ENCODE data around the gene ARNT2. TPM values are rescaled to one million over a fixed set of nuclear protein-coding genes. Genes with fewer than 3 reads are reported as not detected.

The ARNT2 gene
- total and polyA plus RNA-seq, 8 donors, result 0.58 to 27.4 (median 1.6) TPM

DNA sequence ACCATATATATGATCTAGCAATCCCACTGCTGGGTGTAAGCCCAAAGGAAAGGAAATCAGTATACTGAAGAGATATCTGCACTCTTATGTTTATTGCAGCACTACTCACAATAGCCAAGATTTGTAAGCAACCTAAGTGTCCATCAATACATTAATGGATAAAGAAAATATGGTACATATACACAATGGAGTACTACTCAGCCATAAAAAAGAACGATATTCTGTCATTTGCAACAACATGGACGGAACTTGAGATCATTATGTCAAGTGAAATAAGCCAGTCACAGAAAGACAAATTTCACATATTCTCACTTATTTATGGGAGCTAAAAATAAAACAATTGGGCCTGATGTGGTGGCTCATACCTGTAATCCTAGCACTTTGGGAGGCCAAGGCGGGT, 21.9 kb upstream of the ARNT2 start:
- H3K27ac ChIP-seq, result no peak overlapping the region
- TF ChIP-seq POLR2A (IDR thresholded peaks at IDR 0.05) (no peak), EP300 (IDR thresholded peaks at IDR 0.05) (no peak), POLR2AphosphoS5 (IDR thresholded peaks at IDR 0.05) (no peak)
- TF ChIP-seq, protein P1, sequence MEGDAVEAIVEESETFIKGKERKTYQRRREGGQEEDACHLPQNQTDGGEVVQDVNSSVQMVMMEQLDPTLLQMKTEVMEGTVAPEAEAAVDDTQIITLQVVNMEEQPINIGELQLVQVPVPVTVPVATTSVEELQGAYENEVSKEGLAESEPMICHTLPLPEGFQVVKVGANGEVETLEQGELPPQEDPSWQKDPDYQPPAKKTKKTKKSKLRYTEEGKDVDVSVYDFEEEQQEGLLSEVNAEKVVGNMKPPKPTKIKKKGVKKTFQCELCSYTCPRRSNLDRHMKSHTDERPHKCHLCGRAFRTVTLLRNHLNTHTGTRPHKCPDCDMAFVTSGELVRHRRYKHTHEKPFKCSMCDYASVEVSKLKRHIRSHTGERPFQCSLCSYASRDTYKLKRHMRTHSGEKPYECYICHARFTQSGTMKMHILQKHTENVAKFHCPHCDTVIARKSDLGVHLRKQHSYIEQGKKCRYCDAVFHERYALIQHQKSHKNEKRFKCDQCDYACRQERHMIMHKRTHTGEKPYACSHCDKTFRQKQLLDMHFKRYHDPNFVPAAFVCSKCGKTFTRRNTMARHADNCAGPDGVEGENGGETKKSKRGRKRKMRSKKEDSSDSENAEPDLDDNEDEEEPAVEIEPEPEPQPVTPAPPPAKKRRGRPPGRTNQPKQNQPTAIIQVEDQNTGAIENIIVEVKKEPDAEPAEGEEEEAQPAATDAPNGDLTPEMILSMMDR (IDR thresholded peaks at IDR 0.05), result no peak
- no peaks in the 10 kb centered on the region for H3K27me3 ChIP-seq
- 95 to 99% (median 97%) methylated on average over 3 of the region's 3 CpGs for WGBS, 5 donors
- no peaks in the 10 kb centered on the region for H3K36me3 ChIP-seq
- H3K4me1 ChIP-seq, result no peaks in the 10 kb centered on the region
- intact Hi-C loops (cut with DNase I; ENCODE audit: low total_unique reads), result no loop called here
- no peak for DNase-seq
- H3K4me3 ChIP-seq, result no peak overlapping the region
- no peaks in the 10 kb centered on the region for H3K9me3 ChIP-seq

DNA sequence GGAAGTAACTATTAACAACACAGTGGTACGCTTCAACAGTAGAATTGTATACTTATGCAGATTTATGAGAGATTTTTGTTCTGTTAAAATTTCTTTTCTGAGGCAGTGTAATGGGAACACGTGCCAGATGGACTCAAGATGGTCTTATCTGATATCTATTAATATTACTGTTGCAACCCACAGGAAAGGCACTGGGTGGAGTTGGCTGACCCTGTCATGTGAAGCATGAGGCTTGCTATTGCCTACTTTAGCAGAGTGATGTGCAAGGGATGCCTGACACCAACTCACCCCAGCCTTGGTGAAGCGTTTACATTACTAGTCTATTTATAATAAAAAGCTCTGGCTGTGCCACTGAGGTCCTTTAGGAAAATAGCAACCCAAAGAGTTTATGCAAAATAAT, 19.8 kb upstream of the ARNT2 start:
- Histone ChIP-seq H3K9me3 (no peaks in the 10 kb centered on the region), H3K36me3 (no peaks in the 10 kb centered on the region), H3K4me1 (no peaks in the 10 kb centered on the region), H3K27me3 (no peaks in the 10 kb centered on the region), H3K27ac (no peak overlapping the region), H3K4me3 (no peak overlapping the region)
- 50 to 69% (median 61%) methylated on average over 3 of the region's 3 CpGs for WGBS, 5 donors
- intact Hi-C loops (cut with DNase I; ENCODE audit: low total_unique reads), result no loop called here
- TF ChIP-seq POLR2AphosphoS5 (IDR thresholded peaks at IDR 0.05), result no peak
- no peak for TF ChIP-seq EP300 (IDR thresholded peaks at IDR 0.05)
- TF ChIP-seq, protein P1 (IDR thresholded peaks at IDR 0.05), result no peak
- no peak for TF ChIP-seq POLR2A (IDR thresholded peaks at IDR 0.05)
- DNase-seq, result no peak

DNA sequence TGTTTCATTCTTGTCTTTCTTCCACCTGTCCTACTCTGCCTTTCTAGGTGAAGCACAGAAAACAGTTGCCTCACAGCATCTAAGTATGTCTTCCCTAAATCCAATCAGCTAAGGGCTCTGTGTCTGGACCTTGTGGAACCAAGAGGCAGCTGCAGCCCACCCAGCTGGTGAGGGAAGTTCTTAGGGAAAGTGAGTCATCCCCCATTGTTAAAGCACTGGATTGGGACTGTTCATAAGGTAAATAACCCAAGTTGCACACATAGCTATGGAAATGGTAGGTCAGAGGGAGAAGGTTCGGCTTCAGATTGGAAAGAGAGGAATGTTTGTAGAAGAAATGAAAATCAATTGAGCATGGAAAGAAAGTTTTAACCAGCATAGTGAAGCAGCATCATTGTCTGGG, 18.0 kb upstream of the ARNT2 start:
- Histone ChIP-seq H3K27ac (no peak overlapping the region), H3K4me3 (no peak overlapping the region), H3K27me3 (peaks cover 0 to 5% (median 0%) of the 10 kb centered on the region in 3 donors), H3K4me1 (no peaks in the 10 kb centered on the region), H3K9me3 (peaks cover 0 to 4% (median 0%) of the 10 kb centered on the region in 4 donors), H3K36me3 (no peaks in the 10 kb centered on the region)
- TF ChIP-seq EP300 (IDR thresholded peaks at IDR 0.05), result no peak
- TF ChIP-seq, protein P1 (IDR thresholded peaks at IDR 0.05), result no peak
- TF ChIP-seq POLR2A (IDR thresholded peaks at IDR 0.05), result no peak
- TF ChIP-seq POLR2AphosphoS5 (IDR thresholded peaks at IDR 0.05), result no peak
- WGBS, 5 donors, result 72 to 94% (median 84%) methylated on average over 1 of the region's 1 CpG
- intact Hi-C loops (cut with DNase I; ENCODE audit: low total_unique reads), result no loop called here
- DNase-seq, result no peak

DNA sequence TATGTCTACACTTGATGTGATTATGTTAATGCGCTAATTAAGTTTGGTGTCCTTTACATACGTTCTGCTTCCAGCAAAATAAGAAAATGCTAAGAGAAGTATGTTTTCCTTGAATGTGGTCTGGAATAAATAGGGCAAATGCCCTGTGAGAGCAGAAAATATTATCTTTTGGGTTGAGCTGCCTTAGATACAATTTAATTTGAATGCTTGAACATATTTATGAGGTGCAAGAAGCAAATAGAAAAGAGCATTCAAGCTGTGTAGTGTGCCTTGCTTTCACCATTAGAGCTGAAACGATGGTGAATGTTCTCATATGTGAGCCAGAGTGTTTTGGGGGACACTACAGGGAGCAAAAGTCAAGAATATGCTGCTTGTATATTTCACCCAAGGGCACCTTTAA, 15.9 kb upstream of the ARNT2 start:
- TF ChIP-seq, protein P1 (IDR thresholded peaks at IDR 0.05), result no peak
- TF ChIP-seq POLR2A (IDR thresholded peaks at IDR 0.05), result no peak
- no peak for TF ChIP-seq EP300 (IDR thresholded peaks at IDR 0.05)
- no peak for TF ChIP-seq POLR2AphosphoS5 (IDR thresholded peaks at IDR 0.05)
- peaks cover 0 to 5% (median 0%) of the 10 kb centered on the region in 4 donors for H3K9me3 ChIP-seq
- intact Hi-C loops (cut with DNase I; ENCODE audit: low total_unique reads), result no loop called here
- H3K27me3 ChIP-seq, result peaks cover 0 to 5% (median 0%) of the 10 kb centered on the region in 3 donors
- no peak for DNase-seq
- no peak overlapping the region for H3K4me3 ChIP-seq
- 75 to 89% (median 84%) methylated on average over 3 of the region's 3 CpGs for WGBS, 5 donors
- H3K27ac ChIP-seq, result no peak overlapping the region
- no peaks in the 10 kb centered on the region for H3K4me1 ChIP-seq
- H3K36me3 ChIP-seq, result no peaks in the 10 kb centered on the region
